Femur (tissue), 1 donor: ENCODE data around the gene ACBD5.

ENCODE experiments used
- DNase-seq: peaks from one replicate; pipeline ENCODE4 v3.0.0-alpha.2; 2017

Gene ACBD5

DNA sequence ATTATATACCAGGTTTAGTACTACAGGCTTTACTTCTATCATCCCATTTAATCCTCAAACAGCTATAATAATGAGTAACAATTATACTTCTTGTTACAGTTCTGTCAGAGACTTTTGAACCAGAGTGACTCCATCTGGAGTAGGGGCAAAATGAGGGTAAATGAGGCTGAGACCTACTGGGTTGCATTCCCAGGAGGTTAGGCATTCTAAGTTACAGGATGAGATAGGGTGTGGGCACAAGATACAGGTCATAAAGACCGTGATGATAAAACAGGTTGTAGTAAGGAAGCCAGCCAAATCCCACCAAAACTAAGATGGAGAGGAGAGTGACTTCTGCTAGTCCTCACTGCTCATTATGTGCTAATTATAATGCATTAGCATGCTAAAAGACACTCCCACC lies 90.3 kb downstream of the ACBD5 start:
- DNase-seq: no peak

- DNase-seq: no peak
Measured at GRCh38 chr10:27147701-27148100, 92.9 kb downstream of the ACBD5 start.

- no peak for DNase-seq
Measured at GRCh38 chr10:27145937-27146336, 94.7 kb downstream of the ACBD5 start.
